Naive B cell (primary cell): ENCODE results near the gene BMPR1A. TPM values are rescaled to one million over a fixed set of nuclear protein-coding genes. Genes with fewer than 3 reads are reported as not detected.

ENCODE experiments used
- ATAC-seq, 2 donors: fragments of 150-1000 bp; cut with Tn5 transposase; 2 replicates each; pipeline ENCODE4 v1.10.0; 2021; ENCODE audit warnings: low read depth in 2 of 2, mild to moderate bottlenecking in 2 of 2, moderate library complexity in 2 of 2
- DNase-seq: peaks from one replicate; pipeline ENCODE4 v3.0.0; 2022
- H3K27ac Mint-ChIP-seq, 6 donors: one replicate each; pipeline ENCODE4 v1.8.0; 2020 to 2022; ENCODE audit warnings: mild to moderate bottlenecking in 6 of 6, mixed read lengths in 6 of 6, moderate library complexity in 5 of 6, inconsistent platforms in 2 of 6
- H3K27me3 Mint-ChIP-seq, 3 donors: one replicate each; pipeline ENCODE4 v1.8.0; 2021 to 2022; ENCODE audit warnings: mixed read lengths in 3 of 3, mild to moderate bottlenecking in 1 of 3
- H3K36me3 Mint-ChIP-seq, 2 donors: one replicate each; pipeline ENCODE4 v1.8.0; 2020 to 2022; ENCODE audit warnings: mixed read lengths in 2 of 2, inconsistent platforms in 1 of 2, mild to moderate bottlenecking in 1 of 2
- H3K4me1 Mint-ChIP-seq, 3 donors: one replicate each; pipeline ENCODE4 v1.8.0; 2020 to 2022; ENCODE audit warnings: mixed read lengths in 3 of 3, inconsistent platforms in 1 of 3, mild to moderate bottlenecking in 1 of 3, moderate library complexity in 1 of 3
- H3K4me3 Mint-ChIP-seq, 8 donors: one replicate each; pipeline ENCODE4 v1.8.0; 2020 to 2022; ENCODE audit warnings: mild to moderate bottlenecking in 8 of 8, mixed read lengths in 8 of 8, moderate library complexity in 8 of 8, inconsistent platforms in 2 of 8
- H3K9me3 Mint-ChIP-seq, 7 donors: one replicate each; pipeline ENCODE4 v1.8.0; 2020 to 2022; ENCODE audit warnings: mixed read lengths in 7 of 7, mild to moderate bottlenecking in 5 of 7, inconsistent platforms in 2 of 7, moderate library complexity in 1 of 7
- polyA plus RNA-seq, 6 donors: library from polyadenylated mRNA; unstranded; fragments of 300-500 nt; fragmentation: Illumina TruSeq; gene quantifications; one replicate each; pipeline ENCODE4 v1.2.3, GENCODE V29; 2021; ENCODE audit warnings: low read depth in 6 of 6

BMPR1A gene
- polyA plus RNA-seq, 6 donors from 2014 or later, result 0.73 to 3.4 (median 1.2) TPM; not detected in 1

DNA sequence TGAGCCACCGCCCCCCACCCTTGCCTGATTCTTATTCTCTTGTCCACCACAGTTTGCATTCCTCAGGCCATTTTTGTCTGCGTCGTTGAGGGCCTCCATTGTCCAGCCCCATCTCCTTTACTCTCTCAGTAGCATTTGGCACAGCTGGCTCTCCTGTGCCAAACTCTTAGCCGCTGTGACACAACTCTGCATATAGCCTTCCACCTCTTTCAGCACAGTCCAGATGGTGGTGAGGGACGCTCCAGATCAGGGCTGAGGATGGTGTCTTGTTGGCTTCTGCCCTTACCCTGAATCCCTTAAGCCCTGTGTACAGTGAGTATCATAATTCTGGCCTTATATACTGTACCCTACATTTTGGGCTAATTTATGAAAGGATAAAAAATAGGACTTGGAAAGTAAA is 45.6 kb downstream of the BMPR1A start:
- Mint-ChIP-seq H3K4me3 (no peak overlapping the region), H3K4me1 (no peaks in the 10 kb centered on the region), H3K27ac (no peak overlapping the region), H3K36me3 (no peaks in the 10 kb centered on the region), H3K27me3 (peaks cover 0 to 11% (median 8%) of the 10 kb centered on the region in 3 donors), H3K9me3 (peaks cover 0 to 1% (median 0%) of the 10 kb centered on the region in 7 donors)
- ATAC-seq, result no peak
- no peak for DNase-seq

DNA sequence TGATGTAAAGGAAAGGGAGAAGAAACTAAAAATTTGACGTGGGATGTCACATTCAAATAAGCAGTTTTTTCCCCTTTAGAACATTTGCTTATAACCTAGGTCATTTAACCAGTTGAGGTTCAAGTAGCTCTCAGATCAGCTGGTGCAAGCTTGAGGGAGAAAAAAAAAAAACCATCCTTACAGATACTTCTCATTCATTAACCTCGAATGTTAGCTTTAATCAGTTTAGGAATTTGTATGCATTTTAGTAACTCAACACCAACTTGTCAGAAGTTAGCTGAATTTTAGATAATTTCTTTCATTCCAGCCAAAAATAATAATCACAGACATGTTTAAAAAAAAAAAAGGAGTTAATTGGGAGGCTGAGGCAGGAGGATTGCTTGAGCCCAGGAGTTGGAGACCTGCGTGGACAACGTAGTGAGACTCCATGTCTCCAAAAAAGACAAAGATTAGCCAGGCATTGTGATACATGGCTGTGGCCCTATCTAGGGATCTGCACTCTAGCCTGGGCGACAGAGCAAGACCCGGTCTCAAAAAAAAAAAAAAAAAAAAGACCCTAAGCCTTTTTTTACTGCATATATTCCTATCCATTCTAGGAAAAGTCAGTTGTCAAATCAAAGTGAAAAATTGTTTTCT is 46.2 kb downstream of the BMPR1A start:
- ATAC-seq (no peak), DNase-seq (no peak)
- Mint-ChIP-seq H3K4me1 (no peaks in the 10 kb centered on the region), H3K27me3 (peaks cover 0 to 11% (median 8%) of the 10 kb centered on the region in 3 donors), H3K36me3 (no peaks in the 10 kb centered on the region), H3K27ac (no peak overlapping the region), H3K9me3 (peaks cover 0 to 1% (median 0%) of the 10 kb centered on the region in 7 donors), H3K4me3 (no peak overlapping the region)

DNA sequence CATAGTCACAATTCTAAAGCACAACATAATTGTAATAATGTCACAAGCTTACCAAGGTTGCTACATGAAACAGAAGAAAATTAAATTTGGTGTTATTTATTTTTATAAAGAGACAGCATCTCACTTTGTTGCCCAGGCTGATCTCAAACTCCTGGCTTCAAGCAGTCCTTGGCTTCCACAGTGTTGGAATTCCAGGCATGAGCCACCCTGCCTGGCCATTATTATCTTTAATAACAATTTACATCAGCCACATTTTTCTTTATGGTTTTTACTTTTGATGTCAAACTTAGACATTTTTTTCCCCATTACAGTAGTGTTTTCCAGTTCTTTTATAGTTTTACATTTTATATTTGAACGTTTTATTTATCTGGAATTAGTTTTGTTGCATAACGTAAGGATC is 46.7 kb downstream of the BMPR1A start:
- no peaks in the 10 kb centered on the region for H3K36me3 Mint-ChIP-seq
- peaks cover 0 to 1% (median 0%) of the 10 kb centered on the region in 7 donors for H3K9me3 Mint-ChIP-seq
- H3K27me3 Mint-ChIP-seq, result peaks cover 0 to 11% (median 8%) of the 10 kb centered on the region in 3 donors
- DNase-seq (no peak), ATAC-seq (no peak)
- H3K4me1 Mint-ChIP-seq, result no peaks in the 10 kb centered on the region
- no peak overlapping the region for H3K4me3 Mint-ChIP-seq
- no peak overlapping the region for H3K27ac Mint-ChIP-seq

DNA sequence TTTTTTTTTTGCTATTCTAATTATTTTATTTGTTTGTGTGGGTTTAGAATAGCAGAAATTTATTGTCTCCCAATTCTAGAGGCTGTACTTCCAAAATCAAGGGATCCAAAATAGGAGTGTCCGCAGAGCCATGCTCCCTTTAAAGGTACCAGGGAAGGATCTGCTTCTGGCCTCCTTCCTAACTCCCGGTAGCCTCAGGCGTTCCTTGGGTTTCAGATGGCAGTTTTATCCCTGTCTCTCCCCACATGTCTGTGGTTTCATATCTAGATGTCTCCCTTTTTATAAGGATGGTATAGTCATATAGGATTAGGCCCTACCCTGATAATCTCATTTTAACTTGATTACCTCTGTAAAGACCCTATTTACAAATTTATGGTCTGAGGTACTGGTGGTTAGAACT is 48.4 kb downstream of the BMPR1A start:
- DNase-seq, result no peak

DNA sequence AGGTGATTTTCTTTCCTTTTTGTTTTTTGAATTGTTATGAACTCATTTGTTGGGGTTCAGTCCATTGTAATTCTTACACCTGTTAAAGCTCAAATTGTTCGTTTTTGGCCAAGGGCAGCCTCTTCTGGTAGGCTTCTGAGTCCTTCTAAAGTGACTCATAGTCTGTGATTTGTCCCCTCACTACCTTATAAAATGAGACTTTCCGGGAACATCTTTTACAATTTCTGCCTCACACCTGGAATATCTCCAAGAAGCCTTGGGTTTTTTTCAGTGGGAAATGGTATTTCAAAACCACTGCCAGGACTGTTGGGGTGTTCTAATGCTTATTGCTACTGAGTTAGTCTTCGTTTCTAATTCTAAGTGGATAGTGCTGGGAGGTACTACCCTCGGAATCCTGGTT is 56.7 kb downstream of the BMPR1A start:
- peaks cover 4 to 6% of the 10 kb centered on the region in 2 donors for H3K36me3 Mint-ChIP-seq
- H3K4me3 Mint-ChIP-seq, result no peak overlapping the region
- H3K4me1 Mint-ChIP-seq, result peaks cover 0 to 3% (median 0%) of the 10 kb centered on the region in 3 donors
- peaks cover 0 to 4% (median 0%) of the 10 kb centered on the region in 7 donors for H3K9me3 Mint-ChIP-seq
- H3K27ac Mint-ChIP-seq, result no peak overlapping the region
- ATAC-seq (no peak), DNase-seq (no peak)
- H3K27me3 Mint-ChIP-seq, result peaks cover 5 to 13% (median 12%) of the 10 kb centered on the region in 3 donors

More for the DNA sequence above, 48.4 kb downstream of the BMPR1A start:
- Mint-ChIP-seq H3K36me3 (no peaks in the 10 kb centered on the region), H3K9me3 (peaks cover 0 to 1% (median 0%) of the 10 kb centered on the region in 7 donors), H3K27me3 (peaks cover 0 to 11% (median 8%) of the 10 kb centered on the region in 3 donors), H3K4me1 (no peaks in the 10 kb centered on the region), H3K4me3 (no peak overlapping the region), H3K27ac (no peak overlapping the region)
- ATAC-seq, result no peak

DNA sequence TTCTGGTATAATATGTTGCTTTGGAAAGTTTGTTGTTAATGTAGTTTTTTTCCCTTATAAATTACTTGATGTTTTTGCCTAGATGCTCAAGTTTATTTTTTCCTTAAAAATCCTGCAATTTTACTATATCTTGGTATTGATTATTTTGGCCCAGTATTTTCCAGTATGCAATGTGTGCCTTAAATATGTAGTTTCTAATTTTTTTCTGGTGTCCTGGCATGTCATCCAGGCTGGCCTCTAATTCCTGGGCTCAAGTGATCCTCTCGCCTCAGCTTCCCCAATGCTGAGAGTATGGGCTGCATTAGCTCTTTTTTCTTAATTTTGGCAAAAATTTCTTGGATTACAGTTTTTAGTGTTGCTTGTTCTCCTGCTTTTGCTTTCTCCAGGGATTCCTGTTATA is 57.6 kb downstream of the BMPR1A start:
- peaks cover 4 to 6% of the 10 kb centered on the region in 2 donors for H3K36me3 Mint-ChIP-seq
- H3K4me3 Mint-ChIP-seq, result no peak overlapping the region
- no peak for DNase-seq
- no peak for ATAC-seq
- peak overlapping the region in 1 of 6 donors; percentile 14 for H3K27ac Mint-ChIP-seq
- H3K9me3 Mint-ChIP-seq, result peaks cover 0 to 4% (median 0%) of the 10 kb centered on the region in 7 donors
- peaks cover 5 to 13% (median 12%) of the 10 kb centered on the region in 3 donors for H3K27me3 Mint-ChIP-seq
- peaks cover 0 to 3% (median 0%) of the 10 kb centered on the region in 3 donors for H3K4me1 Mint-ChIP-seq

DNA sequence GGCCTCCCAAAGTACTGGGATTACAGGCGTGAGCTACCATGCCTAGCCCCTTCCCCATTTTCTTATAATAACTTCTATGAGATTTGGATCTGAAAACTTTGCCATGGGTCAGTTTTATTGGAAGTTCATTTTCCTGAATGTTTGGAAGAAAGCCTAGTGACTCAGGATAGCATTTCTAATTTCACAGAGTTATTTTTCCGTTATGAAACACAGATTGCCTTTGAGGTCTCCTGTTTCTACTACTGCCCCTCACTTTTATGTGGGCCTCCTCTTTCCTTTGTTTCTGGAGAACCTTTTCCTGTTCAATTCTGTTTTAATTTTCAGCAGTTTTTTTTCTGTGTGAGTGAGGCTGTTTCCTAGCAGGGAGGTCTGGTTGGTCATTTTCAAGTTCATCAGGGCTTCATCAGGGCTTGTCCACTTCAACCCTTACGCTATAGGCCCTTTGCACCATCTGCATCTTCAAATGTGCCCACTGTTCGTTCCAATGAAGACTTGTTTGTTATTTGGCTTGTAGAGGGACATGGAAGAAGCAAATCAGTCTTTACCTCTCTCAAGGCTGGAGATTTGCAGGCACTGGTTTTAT is 58.7 kb downstream of the BMPR1A start:
- H3K4me1 Mint-ChIP-seq, result peaks cover 0 to 3% (median 0%) of the 10 kb centered on the region in 3 donors
- H3K27me3 Mint-ChIP-seq, result peaks cover 6 to 13% (median 12%) of the 10 kb centered on the region in 3 donors
- no peak overlapping the region for H3K27ac Mint-ChIP-seq
- H3K4me3 Mint-ChIP-seq, result peak overlapping the region in 1 of 8 donors; percentile 36
- ATAC-seq (no peak), DNase-seq (no peak)
- H3K9me3 Mint-ChIP-seq, result peaks cover 0 to 4% (median 0%) of the 10 kb centered on the region in 7 donors
- peaks cover 4 to 6% of the 10 kb centered on the region in 2 donors for H3K36me3 Mint-ChIP-seq

DNA sequence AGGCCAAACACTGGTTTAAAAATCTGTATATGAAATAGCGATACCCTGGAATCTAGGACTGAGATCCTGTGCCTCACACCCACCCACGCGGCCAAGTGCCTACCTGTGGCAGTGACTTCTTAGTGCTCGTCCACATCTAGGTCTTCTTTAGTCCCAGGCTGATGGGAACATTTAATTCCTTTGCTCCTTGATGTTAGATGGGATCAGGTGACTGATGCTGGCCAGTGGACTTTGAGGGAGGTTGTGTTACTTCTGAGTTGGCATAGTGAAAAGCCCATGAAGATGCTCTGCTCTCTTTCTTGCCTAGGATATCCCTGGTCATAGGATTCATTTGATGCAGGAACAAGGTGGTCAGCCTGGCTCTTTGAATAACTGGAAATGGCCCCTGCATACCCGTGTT is 59.2 kb downstream of the BMPR1A start:
- H3K27me3 Mint-ChIP-seq, result peaks cover 11 to 17% (median 16%) of the 10 kb centered on the region in 3 donors
- peaks cover 4 to 6% of the 10 kb centered on the region in 2 donors for H3K36me3 Mint-ChIP-seq
- no peak overlapping the region for H3K27ac Mint-ChIP-seq
- DNase-seq (no peak), ATAC-seq (no peak)
- H3K4me3 Mint-ChIP-seq, result no peak overlapping the region
- H3K9me3 Mint-ChIP-seq, result peaks cover 0 to 4% (median 0%) of the 10 kb centered on the region in 7 donors
- H3K4me1 Mint-ChIP-seq, result peaks cover 0 to 3% (median 0%) of the 10 kb centered on the region in 3 donors

DNA sequence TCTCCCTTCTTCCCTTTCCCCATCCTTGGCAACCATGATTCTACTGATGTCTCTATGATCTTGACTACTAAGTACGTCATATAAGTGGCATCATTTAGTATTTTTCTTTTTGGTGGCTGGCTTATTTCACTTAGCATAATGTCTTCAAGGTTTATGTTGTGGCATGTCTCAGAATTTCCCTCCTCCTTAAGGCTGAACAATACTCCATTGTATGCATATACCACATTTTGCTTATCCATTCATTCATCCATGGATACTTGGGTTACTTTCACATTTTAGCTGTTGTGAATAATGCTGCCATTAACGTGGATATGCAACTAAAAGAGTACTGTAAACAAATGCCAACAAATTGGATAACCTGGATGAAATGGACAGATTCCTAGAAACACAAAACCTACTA is 60.8 kb downstream of the BMPR1A start:
- H3K27me3 Mint-ChIP-seq, result peaks cover 12 to 16% (median 15%) of the 10 kb centered on the region in 3 donors
- no peak overlapping the region for H3K27ac Mint-ChIP-seq
- no peak overlapping the region for H3K4me3 Mint-ChIP-seq
- no peaks in the 10 kb centered on the region for H3K4me1 Mint-ChIP-seq
- no peak for ATAC-seq
- H3K36me3 Mint-ChIP-seq, result peaks cover 0 to 4% of the 10 kb centered on the region in 2 donors
- DNase-seq, result no peak
- H3K9me3 Mint-ChIP-seq, result no peaks in the 10 kb centered on the region

DNA sequence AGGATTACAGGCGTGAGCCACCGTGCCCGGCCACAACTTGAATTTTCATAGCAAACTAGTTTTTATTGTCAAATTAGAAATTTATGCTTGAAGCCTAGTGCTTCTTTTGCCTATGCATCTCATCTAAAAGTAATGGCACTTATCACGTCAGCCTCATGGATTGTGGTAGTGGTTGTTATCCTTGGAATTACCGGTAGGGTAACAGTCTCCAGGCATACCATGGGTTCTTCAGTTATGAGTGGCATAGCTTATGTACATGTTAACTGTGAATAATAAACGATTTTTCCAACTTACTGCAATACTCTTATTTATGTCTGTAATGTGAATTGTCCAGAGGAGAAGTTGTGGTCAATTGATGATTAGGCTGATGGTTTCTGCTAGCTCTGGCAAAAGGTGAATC is 63.1 kb downstream of the BMPR1A start:
- ATAC-seq (no peak), DNase-seq (no peak)
- H3K27me3 Mint-ChIP-seq, result peaks cover 4 to 13% (median 7%) of the 10 kb centered on the region in 3 donors
- no peaks in the 10 kb centered on the region for H3K4me1 Mint-ChIP-seq
- no peak overlapping the region for H3K4me3 Mint-ChIP-seq
- peaks cover 0 to 4% (median 0%) of the 10 kb centered on the region in 7 donors for H3K9me3 Mint-ChIP-seq
- no peak overlapping the region for H3K27ac Mint-ChIP-seq
- no peaks in the 10 kb centered on the region for H3K36me3 Mint-ChIP-seq

DNA sequence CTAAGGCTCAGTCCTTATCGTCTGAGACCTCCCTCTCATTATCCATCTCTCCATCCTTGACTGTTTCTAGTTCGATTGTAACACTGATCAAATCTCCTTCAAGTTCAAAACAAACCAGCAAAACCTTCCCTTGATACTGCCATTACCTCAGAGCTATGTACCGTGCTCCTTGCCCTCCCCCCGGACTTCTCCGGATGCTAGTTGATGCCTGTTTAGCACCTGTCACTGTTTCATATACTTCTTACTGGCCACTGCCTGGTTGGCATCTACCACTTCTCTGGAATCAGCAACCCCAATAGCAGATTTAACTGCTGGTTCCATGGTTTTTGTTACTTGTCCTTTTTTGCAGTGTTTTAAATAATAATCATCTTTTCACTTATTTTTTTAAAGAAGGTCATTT is 64.1 kb downstream of the BMPR1A start:
- no peaks in the 10 kb centered on the region for H3K36me3 Mint-ChIP-seq
- H3K4me1 Mint-ChIP-seq, result no peaks in the 10 kb centered on the region
- ATAC-seq, result no peak
- H3K27me3 Mint-ChIP-seq, result peaks cover 4 to 13% (median 7%) of the 10 kb centered on the region in 3 donors
- peaks cover 0 to 4% (median 0%) of the 10 kb centered on the region in 7 donors for H3K9me3 Mint-ChIP-seq
- DNase-seq, result no peak
- no peak overlapping the region for H3K27ac Mint-ChIP-seq
- no peak overlapping the region for H3K4me3 Mint-ChIP-seq

DNA sequence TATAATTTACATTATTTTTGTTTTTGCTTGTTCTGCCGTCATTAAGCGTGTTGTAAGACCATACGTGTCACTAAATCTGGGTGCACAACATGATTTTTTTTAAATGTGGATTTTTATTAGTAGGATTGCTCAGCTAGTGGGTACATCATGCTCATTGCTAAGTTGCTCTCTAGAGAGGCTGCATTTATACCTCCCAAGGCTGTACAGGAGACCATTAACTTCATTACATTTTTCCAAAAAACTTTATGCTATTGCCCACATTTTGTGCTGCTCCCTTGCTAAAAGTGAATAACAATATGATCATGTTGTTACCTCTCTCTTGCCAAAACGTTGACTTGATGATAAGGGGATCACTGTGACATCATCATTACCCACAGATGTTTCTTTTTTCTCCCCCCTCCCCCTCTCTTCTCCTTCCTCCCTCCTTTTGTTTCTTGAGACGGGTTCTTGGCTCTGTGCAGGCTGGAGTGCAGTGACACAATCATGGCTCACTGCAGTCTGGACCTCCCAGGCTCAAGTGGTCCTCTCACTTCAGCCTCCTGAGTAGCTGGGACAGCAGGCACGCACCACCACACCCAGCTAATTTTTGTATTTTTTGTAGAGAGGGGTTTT is 65.1 kb downstream of the BMPR1A start:
- DNase-seq (no peak), ATAC-seq (no peak)
- Mint-ChIP-seq H3K4me3 (no peak overlapping the region), H3K27ac (peak overlapping the region in 1 of 6 donors; percentile 54), H3K4me1 (no peaks in the 10 kb centered on the region), H3K27me3 (peaks cover 7 to 17% (median 8%) of the 10 kb centered on the region in 3 donors), H3K36me3 (no peaks in the 10 kb centered on the region), H3K9me3 (peaks cover 0 to 4% (median 0%) of the 10 kb centered on the region in 7 donors)

DNA sequence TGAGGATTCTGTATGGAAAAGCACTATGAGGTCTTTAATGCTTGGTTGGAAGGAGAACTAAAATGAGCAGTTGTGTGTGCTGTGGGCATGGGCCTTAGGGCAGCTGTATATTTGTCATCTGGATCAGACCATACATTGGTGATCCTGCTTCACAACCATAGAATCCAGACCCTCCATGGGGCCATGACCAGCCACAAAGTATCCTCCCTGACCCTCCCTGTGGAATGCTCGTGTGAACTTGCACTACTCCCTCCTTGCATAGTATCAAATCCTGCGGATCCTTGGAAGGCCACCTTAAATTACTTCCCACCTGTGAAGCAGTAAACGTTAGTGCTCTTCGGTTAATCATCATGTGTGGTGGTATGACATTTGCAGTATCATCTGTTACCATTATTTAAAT is 67.1 kb downstream of the BMPR1A start:
- ATAC-seq (no peak), DNase-seq (no peak)
- Mint-ChIP-seq H3K4me3 (no peak overlapping the region), H3K27me3 (peaks cover 7 to 13% (median 11%) of the 10 kb centered on the region in 3 donors), H3K27ac (no peak overlapping the region), H3K9me3 (peaks cover 0 to 4% (median 0%) of the 10 kb centered on the region in 7 donors), H3K36me3 (no peaks in the 10 kb centered on the region), H3K4me1 (no peaks in the 10 kb centered on the region)
